Colonic mucosa (tissue), 4 donors: ENCODE measurements around the gene ANKRD49. TPM values are rescaled to one million over a fixed set of nuclear protein-coding genes. Genes with fewer than 3 reads are reported as not detected.

ENCODE experiments used
- DNase-seq: peaks from one replicate; pipeline ENCODE4 v3.0.0-alpha.2; 2020
- H3K27ac ChIP-seq: fragments of 200-600 bp; one replicate; pipeline ENCODE4 v1.8.0; 2021
- H3K27me3 ChIP-seq: fragments of 200-600 bp; one replicate; pipeline ENCODE4 v1.8.0; 2021
- H3K36me3 ChIP-seq: fragments of 200-600 bp; one replicate; pipeline ENCODE4 v1.8.0; 2021
- H3K4me1 ChIP-seq: fragments of 200-600 bp; one replicate; pipeline ENCODE4 v1.8.0; 2021; ENCODE audit warnings: mild to moderate bottlenecking
- H3K4me3 ChIP-seq: fragments of 200-600 bp; one replicate; pipeline ENCODE4 v1.8.0; 2021
- H3K9ac ChIP-seq, 2 donors: one replicate each; pipeline ENCODE4 v1.7.0; 2013; ENCODE audit warnings: control low read depth in 2 of 2, low read depth in 2 of 2, low read length in 2 of 2
- H3K9me3 ChIP-seq: fragments of 200-600 bp; one replicate; pipeline ENCODE4 v1.8.0; 2021
- CTCF ChIP-seq: fragments of 200-600 bp; IDR thresholded peaks from one replicate; pipeline ENCODE4 v1.8.0; 2022; ENCODE audit warnings: antibody characterized with exemption, mild to moderate bottlenecking
- intact Hi-C: fragments of 100-400 bp; cut with DNase I; formaldehyde crosslinking; loops from one replicate; pipeline ENCODE4 v1.14.1; 2022
- total RNA-seq, 2 donors: library from RNA; stranded (reverse); fragmentation: NEBNext Ultra II Directional in 1 of 2; extraction: Animal tissue kit (Norgen Biotek cat#: 25700) in 1 of 2; gene quantifications; one replicate each; pipeline ENCODE4 v1.2.1, GENCODE V29; 2021
- donor health status: healthy.
- donor health status: DM: no; HTN: no; CAD: no.
- donor health status: DM: no; HTN: no; CAD: no.

The ANKRD49 gene
- total RNA-seq, 2 donors from 2014 or later: 10.7 to 14.6 TPM

GRCh38 chr11:94450048-94450447, 43.7 kb upstream of the ANKRD49 start:
- H3K27me3 ChIP-seq: no peaks in the 10 kb centered on the region
- no peak overlapping the region for H3K9ac ChIP-seq
- intact Hi-C loops: no loop called here
- H3K36me3 ChIP-seq: no peaks in the 10 kb centered on the region
- H3K4me1 ChIP-seq: no peaks in the 10 kb centered on the region
- H3K4me3 ChIP-seq: no peak overlapping the region
- no peaks in the 10 kb centered on the region for H3K9me3 ChIP-seq
- no peak overlapping the region for H3K27ac ChIP-seq
- no peak for TF ChIP-seq CTCF
- DNase-seq: no peak

- no peaks in the 10 kb centered on the region for H3K9me3 ChIP-seq
- H3K27me3 ChIP-seq: no peaks in the 10 kb centered on the region
- no peaks in the 10 kb centered on the region for H3K36me3 ChIP-seq
- TF ChIP-seq CTCF: no peak
- DNase-seq: no peak
- H3K27ac ChIP-seq: no peak overlapping the region
- H3K4me1 ChIP-seq: no peaks in the 10 kb centered on the region
- no peak overlapping the region for H3K4me3 ChIP-seq
- intact Hi-C loops: no loop called here
- no peak overlapping the region for H3K9ac ChIP-seq
Observed at GRCh38 chr11:94452988-94453387, 40.8 kb upstream of the ANKRD49 start.

GRCh38 chr11:94454301-94454700, 39.5 kb upstream of the ANKRD49 start:
- Histone ChIP-seq H3K9me3 (no peaks in the 10 kb centered on the region), H3K27me3 (no peaks in the 10 kb centered on the region), H3K27ac (no peak overlapping the region), H3K4me1 (no peaks in the 10 kb centered on the region), H3K36me3 (no peaks in the 10 kb centered on the region), H3K4me3 (no peak overlapping the region), H3K9ac (no peak overlapping the region)
- TF ChIP-seq CTCF: no peak
- DNase-seq: no peak
- intact Hi-C loops: no loop called here

- intact Hi-C loops: no loop called here
- Histone ChIP-seq H3K27ac (no peak overlapping the region), H3K27me3 (no peaks in the 10 kb centered on the region), H3K36me3 (peaks cover 4% of the 10 kb centered on the region), H3K4me3 (no peak overlapping the region), H3K4me1 (no peaks in the 10 kb centered on the region), H3K9me3 (no peaks in the 10 kb centered on the region), H3K9ac (no peak overlapping the region)
- DNase-seq: no peak
- no peak for TF ChIP-seq CTCF
Observed at GRCh38 chr11:94455861-94456260, 37.9 kb upstream of the ANKRD49 start.

GRCh38 chr11:94457118-94458029, 36.4 kb upstream of the ANKRD49 start:
- intact Hi-C loops: no loop called here
- no peak overlapping the region for H3K27ac ChIP-seq
- H3K9ac ChIP-seq: no peak overlapping the region
- DNase-seq: no peak
- no peaks in the 10 kb centered on the region for H3K27me3 ChIP-seq
- no peak for TF ChIP-seq CTCF
- H3K36me3 ChIP-seq: peaks cover 5% of the 10 kb centered on the region
- H3K9me3 ChIP-seq: no peaks in the 10 kb centered on the region
- H3K4me1 ChIP-seq: no peaks in the 10 kb centered on the region
- H3K4me3 ChIP-seq: no peak overlapping the region
